Keratinocyte (primary cell): Measurements from ENCODE around the gene ATP11A. TPM values are rescaled to one million over a fixed set of nuclear protein-coding genes. Genes with fewer than 3 reads are reported as not detected.

ENCODE experiments used
- DNase-seq: peaks from one replicate; pipeline ENCODE4 v3.0.0-alpha.2; 2011; ENCODE audit warnings: low read depth, missing footprints, low spot score
- FAIRE-seq: peaks from 2 replicates; lab custom pipeline; 2011; peaks lifted over from hg19 to GRCh38; lab: Jason Lieb, UNC
- H2AFZ ChIP-seq: 2 replicates; pipeline ENCODE4 v1.6.0; 2012; ENCODE audit warnings: low read length, control low read depth, inconsistent platforms; ENCODE audit not compliant: control insufficient read depth
- H3K27ac ChIP-seq: 2 replicates; pipeline ENCODE4 v1.5.1; 2011; ENCODE audit warnings: low read length; ENCODE audit not compliant: control insufficient read depth, insufficient read depth
- H3K27me3 ChIP-seq: 3 replicates; pipeline ENCODE4 v1.6.0; 2011; ENCODE audit warnings: low read length; ENCODE audit not compliant: control insufficient read depth, insufficient read depth; ENCODE audit errors: extremely low read depth
- H3K36me3 ChIP-seq, 2 experiments: 2 replicates in 1 of 2; 3 replicates in 1 of 2; pipeline ENCODE4 v1.5.1; 2011; ENCODE audit warnings: low read length in 2 of 2, mild to moderate bottlenecking in 1 of 2; ENCODE audit not compliant: control insufficient read depth in 2 of 2, insufficient read depth in 2 of 2; ENCODE audit errors: extremely low read depth in 1 of 2
- H3K4me1 ChIP-seq: 3 replicates; pipeline ENCODE4 v1.5.1; 2011; ENCODE audit warnings: low read length; ENCODE audit not compliant: control insufficient read depth, insufficient read depth; ENCODE audit errors: extremely low read depth
- H3K4me2 ChIP-seq: 3 replicates; pipeline ENCODE4 v1.6.0; 2011; ENCODE audit warnings: low read depth, low read length; ENCODE audit not compliant: control insufficient read depth, insufficient read depth; ENCODE audit errors: extremely low read depth
- H3K4me3 ChIP-seq, 3 experiments: fragments of 200-600 bp in 1 of 3; sonication (generic) in 1 of 3; 2 replicates in 2 of 3; 3 replicates in 1 of 3; pipeline ENCODE4 v1.5.1; 2011 to 2016; ENCODE audit warnings: low read length in 3 of 3, mild to moderate bottlenecking in 3 of 3, control low read depth in 2 of 3, inconsistent platforms in 1 of 3, low read depth in 1 of 3, mixed read lengths in 1 of 3, mixed run types in 1 of 3, moderate library complexity in 1 of 3; ENCODE audit not compliant: control insufficient read depth in 2 of 3, insufficient read depth in 2 of 3; ENCODE audit errors: extremely low read depth in 1 of 3
- H3K79me2 ChIP-seq: 2 replicates; pipeline ENCODE4 v1.6.0; 2012; ENCODE audit warnings: low read length; ENCODE audit not compliant: control insufficient read depth, insufficient read depth
- H3K9ac ChIP-seq: 3 replicates; pipeline ENCODE4 v1.6.0; 2011; ENCODE audit warnings: low read length; ENCODE audit not compliant: control insufficient read depth, insufficient read depth; ENCODE audit errors: extremely low read depth
- H3K9me1 ChIP-seq: 3 replicates; pipeline ENCODE4 v1.6.0; 2011; ENCODE audit warnings: low read length; ENCODE audit not compliant: control insufficient read depth, insufficient read depth; ENCODE audit errors: extremely low read depth
- H3K9me3 ChIP-seq: 2 replicates; pipeline ENCODE4 v1.5.1; 2012; ENCODE audit warnings: low read depth, low read length; ENCODE audit not compliant: control insufficient read depth
- H4K20me1 ChIP-seq: 3 replicates; pipeline ENCODE4 v1.6.0; 2011; ENCODE audit warnings: low read length; ENCODE audit not compliant: control insufficient read depth, insufficient read depth; ENCODE audit errors: extremely low read depth
- EZH2 ChIP-seq: IDR thresholded peaks from one replicate; pipeline ENCODE4 v1.6.1; 2012; ENCODE audit warnings: inconsistent platforms, mild to moderate bottlenecking, low read length, moderate library complexity
- dilution Hi-C: fragments of 300-500 bp; cut with MboI; formaldehyde crosslinking; loops from one replicate; pipeline ENCODE4 v1.7.0; 2020; ENCODE audit warnings: low sequenced_read_pairs; ENCODE audit not compliant: extremely low pct_ligation_motif_present
- polyA plus RNA-seq, 5 experiments: library from polyadenylated mRNA; depleted of rRNA in 3 of 5; stranded (reverse) in 3 of 5; stranded (forward) in 1 of 5; unstranded in 1 of 5; fragments of >200 nt; gene quantifications; 1 replicate in 1 of 5; 2 replicates in 3 of 5; 3 replicates in 1 of 5; pipeline versions ENCODE4 v1.2.1 to v1.2.3, GENCODE V29; 2011 to 2012; ENCODE audit warnings: missing spikeins in 2 of 5, low read depth in 1 of 5, low replicate concordance in 1 of 5
- TF ChIP-seq, protein P1 (sequence below), 3 experiments: IDR thresholded peaks in 1 of 3; conservative IDR thresholded peaks in 1 of 3; optimal IDR thresholded peaks in 1 of 3; 2 replicates in 2 of 3; 3 replicates in 1 of 3; pipeline versions ENCODE3 to v1.5.1; 2011; ENCODE audit warnings: low read length in 3 of 3, mild to moderate bottlenecking in 3 of 3, moderate library complexity in 2 of 3, control low read depth in 1 of 3, inconsistent platforms in 1 of 3; ENCODE audit not compliant: insufficient read depth in 2 of 3; ENCODE audit errors: extremely low read depth in 1 of 3

The ATP11A gene
- polyA plus RNA-seq, 1 donor (not counting 4 experiments of a cell fraction or from before 2014, with no cell fraction given), result 4.3 TPM

- dilution Hi-C loops, result no loop called here
- Histone ChIP-seq H3K27ac (no peak overlapping the region), H3K4me2 (no peak overlapping the region), H2AFZ (no peak overlapping the region), H4K20me1 (no peaks in the 10 kb centered on the region), H3K4me1 (no peaks in the 10 kb centered on the region), H3K9me3 (no peaks in the 10 kb centered on the region), H3K36me3 (no peaks in the 10 kb centered on the region), H3K9ac (no peak overlapping the region), H3K27me3 (peaks cover 71% of the 10 kb centered on the region), H3K79me2 (no peaks in the 10 kb centered on the region), H3K9me1 (no peaks in the 10 kb centered on the region), H3K4me3 (no peak overlapping the region)
- TF ChIP-seq EZH2, result no peak
- TF ChIP-seq, protein P1, sequence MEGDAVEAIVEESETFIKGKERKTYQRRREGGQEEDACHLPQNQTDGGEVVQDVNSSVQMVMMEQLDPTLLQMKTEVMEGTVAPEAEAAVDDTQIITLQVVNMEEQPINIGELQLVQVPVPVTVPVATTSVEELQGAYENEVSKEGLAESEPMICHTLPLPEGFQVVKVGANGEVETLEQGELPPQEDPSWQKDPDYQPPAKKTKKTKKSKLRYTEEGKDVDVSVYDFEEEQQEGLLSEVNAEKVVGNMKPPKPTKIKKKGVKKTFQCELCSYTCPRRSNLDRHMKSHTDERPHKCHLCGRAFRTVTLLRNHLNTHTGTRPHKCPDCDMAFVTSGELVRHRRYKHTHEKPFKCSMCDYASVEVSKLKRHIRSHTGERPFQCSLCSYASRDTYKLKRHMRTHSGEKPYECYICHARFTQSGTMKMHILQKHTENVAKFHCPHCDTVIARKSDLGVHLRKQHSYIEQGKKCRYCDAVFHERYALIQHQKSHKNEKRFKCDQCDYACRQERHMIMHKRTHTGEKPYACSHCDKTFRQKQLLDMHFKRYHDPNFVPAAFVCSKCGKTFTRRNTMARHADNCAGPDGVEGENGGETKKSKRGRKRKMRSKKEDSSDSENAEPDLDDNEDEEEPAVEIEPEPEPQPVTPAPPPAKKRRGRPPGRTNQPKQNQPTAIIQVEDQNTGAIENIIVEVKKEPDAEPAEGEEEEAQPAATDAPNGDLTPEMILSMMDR (optimal IDR thresholded peaks at IDR 0.05 in 1 of 3, IDR thresholded peaks at IDR 0.05 in 1 of 3, conservative IDR thresholded peaks at IDR 0.05 in 1 of 3; ENCODE audit: extremely low read depth in 1 of 3, insufficient read depth in 2 of 3, low read length in 3 of 3), result no peak
- no peak for FAIRE-seq
- no peak for DNase-seq
These were observed 207.1 kb downstream of the ATP11A start for GRCh38 chr13:112896736-112897602.

DNA sequence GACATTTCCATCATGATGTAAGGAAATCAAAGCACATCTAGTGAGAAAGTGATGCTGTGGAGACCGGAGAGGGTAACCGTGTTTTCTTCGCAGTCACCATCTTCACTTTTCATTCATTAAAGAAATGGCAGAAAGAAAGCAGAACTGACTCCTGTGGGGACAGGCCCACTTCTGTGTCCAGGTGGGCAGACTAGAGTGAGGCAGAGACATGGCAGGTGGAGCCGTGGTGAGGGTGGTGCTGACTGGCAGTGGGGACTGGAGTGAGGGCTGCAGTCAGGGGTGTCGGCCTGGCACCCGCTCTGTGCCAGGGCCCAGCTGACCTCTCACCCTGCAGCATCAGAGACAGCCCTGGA lies 207.7 kb downstream of the ATP11A start:
- Histone ChIP-seq H3K4me1 (no peaks in the 10 kb centered on the region), H3K4me2 (no peak overlapping the region), H3K4me3 (no peak overlapping the region), H3K27ac (no peak overlapping the region), H3K9me1 (no peaks in the 10 kb centered on the region), H3K9me3 (no peaks in the 10 kb centered on the region), H3K79me2 (no peaks in the 10 kb centered on the region), H3K27me3 (peaks cover 71% of the 10 kb centered on the region), H3K36me3 (no peaks in the 10 kb centered on the region), H3K9ac (no peak overlapping the region), H4K20me1 (no peaks in the 10 kb centered on the region), H2AFZ (no peak overlapping the region)
- dilution Hi-C loops, result no loop called here
- no peak for FAIRE-seq
- TF ChIP-seq, protein P1 (optimal IDR thresholded peaks at IDR 0.05 in 1 of 3, IDR thresholded peaks at IDR 0.05 in 1 of 3, conservative IDR thresholded peaks at IDR 0.05 in 1 of 3; ENCODE audit: extremely low read depth in 1 of 3, insufficient read depth in 2 of 3, low read length in 3 of 3), result no peak
- no peak for TF ChIP-seq EZH2
- no peak for DNase-seq
